Peyer's patch (tissue), 4 donors: Measurements from ENCODE around the gene NAT14.

Source experiments
- POLR2A ChIP-seq, 2 donors: fragments of 450-650 bp; IDR thresholded peaks; one replicate each; pipeline ENCODE4 v1.5.1; 2017; ENCODE audit warnings: antibody characterized with exemption in 2 of 2, mild to moderate bottlenecking in 2 of 2, moderate library complexity in 2 of 2
- TF ChIP-seq, protein P1 (sequence below), 6 experiments: fragments of 450-650 bp in 4 of 6; fragments of 200-600 bp in 2 of 6; sonication (generic) in 1 of 6; IDR thresholded peaks; one replicate each; pipeline ENCODE4 v1.5.1; 2017 to 2019; ENCODE audit warnings: antibody characterized with exemption in 6 of 6, mild to moderate bottlenecking in 3 of 6, moderate library complexity in 1 of 6

DNA sequence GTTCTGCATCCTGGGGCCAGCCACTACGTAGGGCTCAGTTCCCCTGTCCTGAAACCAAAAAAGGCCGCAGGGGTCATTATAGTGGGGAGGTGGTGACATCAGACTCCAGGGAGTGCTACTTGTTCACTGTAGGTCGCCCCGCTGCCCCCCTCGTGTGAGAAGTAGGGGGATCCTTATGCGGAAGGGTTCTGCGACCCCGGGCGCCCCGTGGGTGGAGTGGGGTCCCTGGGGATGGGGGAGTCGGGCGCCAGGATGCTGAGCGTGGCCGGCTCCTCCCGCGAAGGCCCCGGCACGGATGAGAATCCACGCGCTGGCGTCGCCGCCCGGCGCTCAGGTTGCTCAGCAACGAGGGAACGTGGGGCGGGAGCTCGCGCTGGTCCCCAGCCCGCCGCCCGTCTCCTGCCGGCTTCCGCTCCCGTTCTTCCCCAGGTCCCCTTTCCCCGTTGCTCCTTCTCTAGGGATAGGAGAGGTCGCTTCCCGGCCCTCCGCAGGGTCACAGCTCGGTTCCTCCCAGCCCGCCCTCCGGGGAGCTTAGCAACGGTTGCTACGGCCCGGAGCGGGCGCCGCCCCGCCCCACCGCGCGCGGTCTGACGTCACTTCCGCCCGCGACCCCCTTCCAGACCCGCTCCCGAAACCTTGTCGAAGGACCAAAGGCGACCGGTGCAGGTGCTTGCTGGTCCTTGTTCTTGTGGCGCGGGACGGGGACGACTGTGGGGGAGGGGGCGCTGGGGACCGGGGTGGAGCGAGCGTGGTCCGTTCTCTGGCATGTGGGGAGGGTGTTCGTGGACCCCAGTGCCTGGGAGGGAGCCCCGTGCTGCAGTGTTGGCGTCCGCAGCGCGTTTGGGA, at the start of gene NAT14:
- TF ChIP-seq, protein P1, sequence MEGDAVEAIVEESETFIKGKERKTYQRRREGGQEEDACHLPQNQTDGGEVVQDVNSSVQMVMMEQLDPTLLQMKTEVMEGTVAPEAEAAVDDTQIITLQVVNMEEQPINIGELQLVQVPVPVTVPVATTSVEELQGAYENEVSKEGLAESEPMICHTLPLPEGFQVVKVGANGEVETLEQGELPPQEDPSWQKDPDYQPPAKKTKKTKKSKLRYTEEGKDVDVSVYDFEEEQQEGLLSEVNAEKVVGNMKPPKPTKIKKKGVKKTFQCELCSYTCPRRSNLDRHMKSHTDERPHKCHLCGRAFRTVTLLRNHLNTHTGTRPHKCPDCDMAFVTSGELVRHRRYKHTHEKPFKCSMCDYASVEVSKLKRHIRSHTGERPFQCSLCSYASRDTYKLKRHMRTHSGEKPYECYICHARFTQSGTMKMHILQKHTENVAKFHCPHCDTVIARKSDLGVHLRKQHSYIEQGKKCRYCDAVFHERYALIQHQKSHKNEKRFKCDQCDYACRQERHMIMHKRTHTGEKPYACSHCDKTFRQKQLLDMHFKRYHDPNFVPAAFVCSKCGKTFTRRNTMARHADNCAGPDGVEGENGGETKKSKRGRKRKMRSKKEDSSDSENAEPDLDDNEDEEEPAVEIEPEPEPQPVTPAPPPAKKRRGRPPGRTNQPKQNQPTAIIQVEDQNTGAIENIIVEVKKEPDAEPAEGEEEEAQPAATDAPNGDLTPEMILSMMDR (IDR thresholded peaks at IDR 0.05) = no peak
- TF ChIP-seq POLR2A (IDR thresholded peaks at IDR 0.05) = no peak
